HG03565 (cell line): ENCODE results near the gene ANKRD53.
"Not testable (repeated sequence)": the region's sequence is repeated elsewhere in the genome, so short reads cannot be mapped to it uniquely, and the experiment has no call there.

Experiments used
- ATAC-seq: cut with Tn5 transposase; IDR thresholded peaks from one replicate; pipeline ENCODE4 v1.9.1; 2021; ENCODE audit warnings: mild to moderate bottlenecking, moderate library complexity; ENCODE audit not compliant: unreplicated experiment

The ANKRD53 gene

GRCh38 chr2:70988726-70989648 lies 10.6 kb downstream of the ANKRD53 start:
- no peak for ATAC-seq

- ATAC-seq = no peak
Measured at GRCh38 chr2:70990216-70990615, 11.8 kb downstream of the ANKRD53 start.

GRCh38 chr2:70991142-70991541 lies 12.7 kb downstream of the ANKRD53 start:
- no peak for ATAC-seq

- ATAC-seq = no peak
Measured at GRCh38 chr2:70991742-70992141, 13.3 kb downstream of the ANKRD53 start.

GRCh38 chr2:70992945-70993853 lies 14.8 kb downstream of the ANKRD53 start:
- ATAC-seq = no peak

- ATAC-seq = peak; percentile 10
Measured at GRCh38 chr2:70994009-70994698, 15.7 kb downstream of the ANKRD53 start.

- peak; percentile 93 for ATAC-seq
Measured at GRCh38 chr2:70994699-70995425, 16.4 kb downstream of the ANKRD53 start, which contains the start of gene TEX261. TEX261 (minus strand) TSS chr2:70994873; CDS start chr2:70994757, 116 bp downstream.

- peak; percentile 35 for ATAC-seq
Measured at GRCh38 chr2:70995426-70995729, 16.9 kb downstream of the ANKRD53 start.

- not testable (repeated sequence) for ATAC-seq
Measured at GRCh38 chr2:70998885-70999284, 20.5 kb downstream of the ANKRD53 start.

- no peak for ATAC-seq
Measured at GRCh38 chr2:70999362-70999761, 20.9 kb downstream of the ANKRD53 start.

GRCh38 chr2:70999931-71000330 lies 21.5 kb downstream of the ANKRD53 start:
- ATAC-seq = not testable (repeated sequence)

GRCh38 chr2:71000780-71001591 lies 22.6 kb downstream of the ANKRD53 start:
- ATAC-seq = peak; percentile 89

- no peak for ATAC-seq
Measured at GRCh38 chr2:71001592-71001927, 23.1 kb downstream of the ANKRD53 start.

GRCh38 chr2:71001981-71002570 lies 23.6 kb downstream of the ANKRD53 start:
- ATAC-seq = no peak

GRCh38 chr2:71003396-71003795 lies 25.0 kb downstream of the ANKRD53 start:
- ATAC-seq = no peak

- ATAC-seq = no peak
Measured at GRCh38 chr2:71003966-71004755, 25.7 kb downstream of the ANKRD53 start.

- no peak for ATAC-seq
Measured at GRCh38 chr2:71004857-71005256, 26.4 kb downstream of the ANKRD53 start.
